HG03558 (cell line): ENCODE data around the gene CLEC3A.
"Not testable (repeated sequence)": the region's sequence is repeated elsewhere in the genome, so short reads cannot be mapped to it uniquely, and the experiment has no call there.

Source experiments
- ATAC-seq: cut with Tn5 transposase; IDR thresholded peaks from one replicate; pipeline ENCODE4 v1.9.1; 2021; ENCODE audit warnings: moderate number of reproducible peaks; ENCODE audit not compliant: unreplicated experiment; ENCODE audit errors: extremely low read depth

CLEC3A gene

DNA sequence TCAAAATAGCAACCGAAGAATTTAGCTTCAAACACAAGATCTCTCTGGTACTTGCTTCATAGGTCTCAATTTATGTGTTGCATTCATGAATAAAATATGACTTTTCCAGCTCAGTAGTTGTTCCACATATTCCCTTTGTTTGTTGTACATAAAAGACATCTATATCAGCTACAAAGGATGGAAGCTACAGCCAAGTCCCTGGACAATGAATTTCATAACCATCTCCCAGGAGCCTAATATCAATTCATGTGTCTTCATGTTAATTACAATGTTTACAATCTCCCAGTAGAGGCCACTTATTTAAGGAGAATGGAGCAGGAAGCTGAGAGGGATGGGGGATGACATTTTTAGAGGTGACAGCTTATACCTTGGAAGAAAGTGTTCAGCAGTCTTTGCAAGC lies 3.3 kb downstream of the CLEC3A start:
- ATAC-seq: no peak

- no peak for ATAC-seq
Observed at GRCh38 chr16:78028018-78028417, 5.7 kb downstream of the CLEC3A start.

- ATAC-seq: no peak
Observed at GRCh38 chr16:78034530-78034929, 12.2 kb downstream of the CLEC3A start.

- ATAC-seq: no peak
Observed at GRCh38 chr16:78035012-78035411, 12.7 kb downstream of the CLEC3A start.

- no peak for ATAC-seq
Observed at GRCh38 chr16:78040396-78040795, 18.0 kb downstream of the CLEC3A start.

DNA sequence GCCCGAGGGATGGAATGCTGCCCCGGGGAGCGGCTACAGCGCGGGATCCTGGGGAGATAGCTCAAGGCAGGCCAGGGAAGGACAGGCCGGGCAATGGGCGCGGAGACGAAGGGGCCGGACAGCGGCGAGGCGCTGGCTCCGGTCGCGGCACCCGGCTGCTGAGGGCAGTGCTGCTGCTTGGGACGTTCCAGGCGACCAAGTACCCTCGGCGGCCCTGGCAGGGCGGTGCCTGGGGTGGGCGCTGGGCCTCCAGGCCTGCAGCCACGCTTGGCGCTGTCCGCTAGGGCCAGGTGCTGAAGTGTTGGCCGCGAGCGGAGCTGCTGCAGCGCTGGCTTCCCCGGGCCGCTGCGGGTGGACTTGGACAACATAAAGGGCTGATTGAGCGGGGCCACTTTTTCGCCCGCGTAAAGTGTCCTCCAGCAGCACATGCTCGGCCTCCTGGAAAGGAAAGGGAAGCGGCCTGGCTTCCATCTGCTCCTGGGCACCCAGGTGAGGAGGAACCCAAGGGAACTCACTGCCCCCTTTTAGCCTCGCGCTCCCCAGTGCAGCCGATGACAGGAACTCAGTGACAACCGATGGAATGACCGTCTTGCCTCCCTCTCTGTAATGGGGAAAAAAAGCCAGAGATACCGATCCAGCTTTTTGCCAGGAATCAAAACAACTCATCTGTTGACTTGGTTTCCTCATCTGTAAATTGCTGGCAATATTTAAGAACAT lies 23.7 kb downstream of the CLEC3A start:
- no peak for ATAC-seq

- no peak for ATAC-seq
Observed at GRCh38 chr16:78048319-78048718, 26.0 kb downstream of the CLEC3A start.

DNA sequence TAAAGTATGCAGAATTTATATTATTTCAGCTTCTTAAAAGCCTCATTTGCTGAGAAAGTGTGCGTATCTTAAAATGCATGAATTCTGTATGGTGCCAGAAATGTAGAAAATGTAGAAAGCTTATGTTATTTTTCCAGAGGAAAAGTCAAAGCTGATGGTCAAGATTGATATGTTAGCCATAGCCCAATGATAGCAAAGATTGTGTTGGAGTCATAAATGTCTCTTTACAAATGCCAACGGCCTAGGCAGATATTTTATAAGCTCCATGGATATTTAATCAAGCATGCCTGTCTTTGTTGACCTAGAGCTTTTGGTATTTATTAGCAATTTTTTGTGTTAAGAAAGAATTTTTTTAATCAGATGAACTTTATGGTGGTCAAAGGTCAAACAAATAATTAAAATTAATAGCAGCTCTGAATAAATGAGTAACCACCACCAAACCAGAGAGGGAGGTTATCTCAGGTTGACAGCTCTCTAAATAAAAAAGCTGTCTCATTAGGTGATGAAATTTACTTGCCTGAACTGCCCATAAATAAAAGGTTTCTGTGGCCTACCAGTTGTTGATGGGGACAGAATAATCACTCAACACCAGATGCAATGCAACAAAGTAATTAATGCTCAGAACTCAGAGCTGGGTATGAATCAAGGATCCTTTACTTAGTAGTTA lies 28.5 kb downstream of the CLEC3A start:
- no peak for ATAC-seq

GRCh38 chr16:78057803-78058564 lies 35.6 kb downstream of the CLEC3A start:
- no peak for ATAC-seq

DNA sequence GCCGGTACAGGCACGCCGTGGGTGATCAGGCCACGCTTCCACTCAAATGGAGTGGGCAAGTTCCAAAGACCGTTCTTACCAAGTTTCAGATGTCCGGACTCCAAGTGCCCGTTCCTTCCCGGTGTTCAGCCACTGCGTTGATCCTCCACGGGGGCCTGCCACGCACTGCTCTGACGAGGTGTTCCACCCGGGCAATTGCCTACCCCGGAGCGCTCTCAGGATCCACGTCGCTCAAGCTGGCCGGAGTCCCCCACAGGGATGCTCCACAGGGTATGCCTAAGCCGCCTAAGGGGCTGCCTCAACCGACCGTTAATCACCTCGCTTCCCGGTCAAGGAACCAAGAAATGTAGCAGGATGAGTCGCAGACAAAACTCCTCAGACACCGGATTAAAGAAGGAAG lies 37.5 kb downstream of the CLEC3A start:
- not testable (repeated sequence) for ATAC-seq

GRCh38 chr16:78060295-78060694 lies 37.9 kb downstream of the CLEC3A start:
- no peak for ATAC-seq

DNA sequence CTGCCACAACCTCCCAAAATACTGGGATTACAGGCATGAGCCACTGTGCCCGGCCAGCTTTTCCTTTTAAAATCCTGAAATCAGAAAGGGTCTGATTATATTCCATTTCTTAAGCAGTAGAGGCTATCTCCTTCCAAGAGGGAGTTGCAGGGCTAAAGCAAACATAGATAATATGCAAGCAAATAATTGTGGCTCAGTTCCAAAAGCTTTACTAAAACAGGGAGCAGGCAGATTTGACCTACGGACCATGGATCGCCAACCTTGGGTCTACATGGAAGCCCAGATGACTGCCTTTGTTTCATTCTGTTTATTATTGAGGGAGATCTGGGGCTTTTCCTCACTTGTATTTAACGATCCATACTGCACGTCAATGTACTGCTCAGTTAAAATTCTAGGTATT lies 38.5 kb downstream of the CLEC3A start:
- no peak for ATAC-seq

GRCh38 chr16:78065319-78065718 lies 43.0 kb downstream of the CLEC3A start:
- no peak for ATAC-seq

DNA sequence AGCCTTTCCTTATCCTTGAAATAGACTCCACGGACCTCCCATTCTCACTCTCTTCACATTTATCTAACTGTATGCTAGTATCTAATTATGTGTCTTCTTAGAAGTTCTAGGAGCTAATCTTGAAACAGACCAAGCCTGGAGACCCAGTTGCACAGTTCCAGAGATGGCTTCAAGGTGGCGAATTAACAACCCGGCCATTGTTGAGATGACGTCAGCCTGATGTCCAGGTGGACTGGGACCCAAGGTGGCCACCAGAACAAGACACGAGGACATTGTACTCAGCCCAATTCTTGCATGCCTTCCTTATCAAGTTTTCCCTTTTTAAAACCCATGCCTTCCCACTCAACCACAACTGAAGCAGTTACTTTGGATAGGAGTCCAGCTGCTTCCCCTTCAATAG lies 47.6 kb downstream of the CLEC3A start:
- ATAC-seq: no peak

- ATAC-seq: no peak
Observed at GRCh38 chr16:78072275-78072674, 49.9 kb downstream of the CLEC3A start.

DNA sequence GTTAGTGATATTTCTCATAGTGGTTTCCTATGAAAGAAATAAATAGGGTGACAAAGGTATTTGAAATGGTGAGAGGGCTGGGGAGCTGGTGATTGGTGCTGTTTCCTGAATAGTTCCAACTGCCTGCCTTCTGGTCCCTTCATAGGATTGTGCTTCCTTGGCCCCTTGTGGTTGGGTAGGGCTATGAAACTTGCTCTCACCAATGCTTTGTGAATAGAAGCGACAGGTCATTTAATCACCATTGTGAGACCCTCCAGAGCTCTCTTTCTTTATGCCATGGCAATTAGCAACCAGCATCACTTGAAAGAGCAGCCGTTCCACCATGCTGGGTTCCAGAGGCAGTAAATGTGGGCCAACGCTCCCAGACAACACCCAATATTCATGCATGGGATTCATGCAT lies 53.5 kb downstream of the CLEC3A start:
- no peak for ATAC-seq

DNA sequence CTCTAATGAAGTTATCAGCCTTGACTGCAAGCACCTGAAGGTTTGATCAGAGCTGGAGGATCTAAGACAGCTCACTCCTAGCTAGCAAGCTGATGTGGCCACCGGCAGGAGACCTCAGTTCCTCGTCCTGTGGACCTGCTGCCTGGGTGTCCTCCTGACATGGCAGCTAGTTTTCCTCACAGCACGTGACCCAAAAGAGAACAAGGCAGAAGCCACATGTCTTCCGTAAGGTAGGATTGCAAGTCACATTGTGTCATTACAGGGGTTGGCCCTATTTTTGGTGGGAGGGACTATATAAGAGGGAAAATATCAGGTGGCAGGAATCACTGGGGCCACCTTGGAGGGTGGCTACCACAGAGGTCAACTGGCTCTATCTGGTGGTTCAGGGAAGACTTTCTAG lies 59.0 kb downstream of the CLEC3A start:
- ATAC-seq: no peak
